SK-N-SH treated with all-trans-retinoic acid at 6 μM for 48 hours (cell line): ENCODE measurements around the gene CDC42EP5.

Experiments used
- CSDC2 ChIP-seq: fragments of 250-450 bp; sonication (Bioruptor Pico); IDR thresholded peaks from 2 replicates; pipeline ENCODE4 v1.5.0; 2020; ENCODE audit warnings: mild to moderate bottlenecking, moderate library complexity
- PPARA ChIP-seq: fragments of 250-450 bp; sonication (Bioruptor Pico); IDR thresholded peaks from 2 replicates; pipeline ENCODE4 v1.5.0; 2020; ENCODE audit warnings: mild to moderate bottlenecking, borderline replicate concordance
- ZFP3 ChIP-seq: fragments of 250-450 bp; sonication (Bioruptor Pico); IDR thresholded peaks from 2 replicates; pipeline ENCODE4 v1.5.0; 2020; ENCODE audit warnings: mild to moderate bottlenecking, moderate library complexity
- TF ChIP-seq, protein P1 (sequence below): fragments of 250-450 bp; sonication (Bioruptor Pico); IDR thresholded peaks from 2 replicates; pipeline ENCODE4 v1.8.0; 2020; ENCODE audit warnings: mild to moderate bottlenecking, moderate library complexity, borderline replicate concordance

DNA sequence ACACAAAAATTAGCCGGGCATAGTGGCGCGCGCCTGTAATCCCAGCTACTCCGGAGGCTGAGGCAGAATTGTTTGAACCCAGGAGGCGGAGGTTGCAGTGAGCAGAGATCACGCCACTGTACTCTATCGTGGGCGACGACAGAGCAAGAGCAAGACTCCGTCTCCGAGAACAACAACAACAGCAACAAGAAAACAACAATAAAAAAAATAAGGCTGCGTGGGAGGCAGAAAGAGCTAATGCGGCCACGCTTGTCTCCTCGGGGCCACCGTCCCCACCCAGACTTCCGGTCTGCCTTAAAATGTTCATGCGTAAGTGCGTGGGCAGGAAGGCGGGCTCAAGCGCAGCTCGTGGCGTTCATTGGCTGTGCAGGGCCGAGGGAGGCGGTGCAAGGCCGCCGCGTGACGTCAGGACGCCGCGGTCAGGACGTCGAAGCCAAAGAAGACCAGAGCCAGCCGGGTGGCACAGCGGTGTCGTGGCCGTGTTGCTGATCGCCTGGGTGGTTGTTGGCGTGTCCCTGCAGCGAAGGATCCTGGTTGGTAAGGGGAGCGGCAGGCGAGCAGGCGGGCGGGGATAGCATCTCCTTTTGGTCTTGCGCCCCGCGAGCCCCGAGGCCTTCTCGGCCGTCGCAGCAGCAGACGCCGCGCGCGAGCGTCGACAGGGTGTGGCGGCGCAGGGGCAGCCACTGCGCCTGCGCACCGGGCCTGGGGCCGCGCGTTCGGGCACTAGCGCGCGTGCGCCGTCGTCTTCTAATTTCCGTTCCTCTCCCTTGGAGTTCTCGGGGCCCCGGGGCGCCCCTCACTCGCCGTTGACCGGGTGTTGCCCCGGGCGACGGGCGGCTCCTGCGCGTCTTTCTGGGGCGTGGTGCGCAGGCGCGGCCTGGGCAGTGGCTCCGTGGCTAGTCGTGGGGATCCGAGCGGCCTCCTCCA lies 24.1 kb downstream of the CDC42EP5 start, which contains the start of gene LENG8:
- TF ChIP-seq CSDC2 (no peak), PPARA (no peak), ZFP3 (CRISPR knock-in tag) (no peak)
- TF ChIP-seq, protein P1, sequence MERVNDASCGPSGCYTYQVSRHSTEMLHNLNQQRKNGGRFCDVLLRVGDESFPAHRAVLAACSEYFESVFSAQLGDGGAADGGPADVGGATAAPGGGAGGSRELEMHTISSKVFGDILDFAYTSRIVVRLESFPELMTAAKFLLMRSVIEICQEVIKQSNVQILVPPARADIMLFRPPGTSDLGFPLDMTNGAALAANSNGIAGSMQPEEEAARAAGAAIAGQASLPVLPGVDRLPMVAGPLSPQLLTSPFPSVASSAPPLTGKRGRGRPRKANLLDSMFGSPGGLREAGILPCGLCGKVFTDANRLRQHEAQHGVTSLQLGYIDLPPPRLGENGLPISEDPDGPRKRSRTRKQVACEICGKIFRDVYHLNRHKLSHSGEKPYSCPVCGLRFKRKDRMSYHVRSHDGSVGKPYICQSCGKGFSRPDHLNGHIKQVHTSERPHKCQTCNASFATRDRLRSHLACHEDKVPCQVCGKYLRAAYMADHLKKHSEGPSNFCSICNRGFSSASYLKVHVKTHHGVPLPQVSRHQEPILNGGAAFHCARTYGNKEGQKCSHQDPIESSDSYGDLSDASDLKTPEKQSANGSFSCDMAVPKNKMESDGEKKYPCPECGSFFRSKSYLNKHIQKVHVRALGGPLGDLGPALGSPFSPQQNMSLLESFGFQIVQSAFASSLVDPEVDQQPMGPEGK, result no peak
